ENCODE data around the gene DMRTB1.

The DMRTB1 gene

DNA sequence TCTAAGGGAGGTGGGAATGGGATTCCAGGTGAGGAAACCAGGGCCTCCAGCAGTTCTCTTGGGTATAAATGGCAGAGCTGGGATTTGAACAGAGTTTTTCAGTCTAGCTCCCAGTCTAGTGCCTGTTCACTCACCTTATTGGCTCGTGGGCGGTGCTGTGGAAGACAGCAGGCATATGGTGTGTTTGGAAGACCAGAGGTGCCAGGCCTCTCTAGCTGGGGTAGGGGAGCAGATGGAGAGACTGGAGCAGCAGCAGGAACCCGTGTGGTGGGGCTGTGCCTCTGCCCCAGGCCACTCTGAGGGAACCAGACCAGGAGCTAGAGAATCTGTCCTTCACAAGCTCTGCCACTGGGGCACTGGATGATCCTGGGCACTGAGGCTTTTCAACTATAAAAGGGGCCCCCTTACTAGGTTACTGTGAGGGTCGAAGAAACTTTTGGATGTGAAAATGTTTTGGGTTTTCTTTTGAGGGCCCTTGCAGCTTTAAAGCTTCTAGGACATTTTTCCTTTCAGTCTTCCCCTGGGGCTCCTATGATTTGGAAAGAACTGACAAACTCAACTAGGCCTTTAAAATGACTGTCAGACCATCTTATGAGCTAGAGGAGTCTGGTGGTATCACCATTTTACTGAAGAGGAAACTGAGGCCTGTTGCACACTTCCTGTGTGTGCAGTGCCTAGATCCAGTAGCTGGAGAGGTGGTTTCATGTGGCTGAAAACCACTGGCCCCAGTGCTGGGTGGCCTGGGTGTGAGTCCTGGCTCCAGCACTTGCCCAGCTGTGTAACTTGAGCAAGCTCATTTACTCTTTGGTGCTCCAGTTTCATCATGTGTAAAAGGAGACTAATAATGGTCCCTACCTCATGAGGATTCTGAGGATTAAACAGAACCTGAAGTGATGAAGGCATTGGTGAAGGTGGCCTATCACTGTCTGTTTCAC is 6.1 kb downstream of the DMRTB1 start:
- DNase-seq = no peak

GRCh38 chr1:53467391-53467790 is 8.2 kb downstream of the DMRTB1 start:
- DNase-seq = no peak

DNA sequence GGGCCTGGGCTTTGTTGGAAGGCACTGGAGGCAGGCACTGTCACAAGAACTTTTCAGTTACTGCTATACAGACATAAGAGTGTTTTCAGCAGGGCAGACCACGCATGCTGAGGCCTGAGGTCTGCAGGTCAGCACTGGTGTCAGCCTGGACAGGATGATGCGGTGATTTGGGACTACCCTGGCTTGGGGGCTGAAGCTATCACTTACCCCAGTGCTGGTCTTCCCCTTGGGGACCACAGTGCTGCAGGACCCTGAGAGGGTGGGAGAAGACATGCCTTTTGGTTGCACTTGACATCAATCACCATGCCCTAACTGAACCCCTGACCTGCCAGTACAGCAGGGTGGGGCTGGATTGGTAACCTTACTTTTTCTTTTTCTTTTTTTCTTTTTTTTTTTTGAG is 9.2 kb downstream of the DMRTB1 start:
- DNase-seq = no peak

GRCh38 chr1:53469373-53469772 is 10.2 kb downstream of the DMRTB1 start:
- no peak for DNase-seq

- peak; percentile 86 for DNase-seq
These were observed 11.0 kb downstream of the DMRTB1 start for GRCh38 chr1:53470155-53470554.

- DNase-seq = no peak
These were observed 11.4 kb downstream of the DMRTB1 start for GRCh38 chr1:53470584-53470983.

DNA sequence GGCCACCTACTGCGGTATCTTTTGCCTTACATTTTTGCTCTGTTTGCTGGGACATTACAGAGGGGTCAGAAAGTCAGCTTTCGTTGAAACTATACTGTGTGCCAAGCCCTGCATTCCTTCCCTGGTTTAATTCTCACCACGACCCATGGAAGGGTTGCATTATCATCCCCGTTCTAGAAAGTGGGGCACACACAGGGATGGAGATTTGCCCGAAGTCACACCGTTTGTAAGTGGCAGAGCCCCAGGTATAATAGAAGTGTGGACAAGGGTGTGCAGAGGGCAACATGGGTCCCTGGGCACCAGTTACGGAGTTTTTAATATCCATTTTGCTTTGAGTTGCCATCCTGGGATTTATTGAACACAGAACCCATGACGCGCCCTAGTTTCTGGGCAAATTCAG is 11.8 kb downstream of the DMRTB1 start:
- no peak for DNase-seq

- no peak for DNase-seq
These were observed 14.3 kb downstream of the DMRTB1 start for GRCh38 chr1:53473463-53473862.

- DNase-seq = no peak
These were observed 16.5 kb downstream of the DMRTB1 start for GRCh38 chr1:53475664-53476063.

DNA sequence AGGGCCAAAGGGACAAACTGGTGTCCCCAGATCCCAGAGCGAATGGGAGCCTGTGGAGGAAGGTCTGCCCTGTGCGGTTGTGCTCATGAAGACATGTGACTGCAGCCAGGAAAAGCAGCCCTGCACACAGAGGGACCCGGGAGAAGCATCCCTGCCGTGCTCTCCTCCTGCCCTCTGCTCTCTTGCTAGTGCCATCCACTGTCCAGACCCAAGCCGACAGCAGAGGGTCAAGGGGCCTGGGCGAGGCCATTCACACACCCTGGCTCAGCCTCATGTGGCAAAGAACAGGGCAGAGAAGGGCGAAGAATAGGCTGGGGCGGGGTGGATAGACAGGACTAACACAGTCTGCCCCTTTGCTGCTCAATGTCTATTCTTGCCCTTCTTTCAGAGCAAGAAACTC is 17.4 kb downstream of the DMRTB1 start:
- DNase-seq = no peak

- peak; percentile 65 for DNase-seq
These were observed 18.7 kb downstream of the DMRTB1 start for GRCh38 chr1:53477651-53478501.

DNA sequence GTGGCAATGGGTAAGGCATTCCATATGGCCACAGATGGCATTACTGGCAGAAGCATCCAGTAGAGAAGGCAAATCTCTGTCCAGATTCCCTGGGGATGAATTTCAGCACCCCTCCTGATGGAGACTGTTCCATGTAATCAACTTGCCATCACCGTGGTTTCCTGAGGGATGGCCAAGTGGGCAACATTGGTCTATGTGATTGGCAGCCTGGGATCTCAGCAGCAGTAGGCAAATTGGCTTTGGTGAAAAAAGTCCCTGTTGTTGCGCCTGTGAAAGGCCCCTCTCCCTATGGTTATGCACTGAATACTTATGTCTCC is 19.3 kb downstream of the DMRTB1 start:
- no peak for DNase-seq

DNA sequence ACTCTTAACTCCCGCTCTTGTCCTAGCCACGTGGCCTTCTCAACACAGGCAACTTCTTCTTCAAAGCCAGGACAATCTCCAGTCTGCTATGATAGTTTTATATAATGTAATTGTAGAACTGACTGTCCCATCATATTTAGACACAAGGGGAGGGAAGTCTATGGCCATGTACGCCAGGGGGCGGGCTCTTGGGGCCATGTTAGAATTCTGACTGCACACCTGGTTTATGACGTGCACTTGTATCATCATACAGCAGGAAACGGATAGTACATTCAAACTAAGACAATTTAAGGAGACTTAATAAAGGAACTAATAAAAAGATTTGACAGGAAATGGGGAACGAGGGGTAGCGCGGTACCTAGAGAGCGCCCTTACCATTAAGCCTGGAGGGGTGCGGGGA is 21.5 kb downstream of the DMRTB1 start:
- DNase-seq = no peak

GRCh38 chr1:53481456-53481855 is 22.3 kb downstream of the DMRTB1 start:
- no peak for DNase-seq

- DNase-seq = no peak
These were observed 23.4 kb downstream of the DMRTB1 start for GRCh38 chr1:53482441-53483153.

GRCh38 chr1:53483170-53483569 is 24.0 kb downstream of the DMRTB1 start:
- DNase-seq = no peak

DNA sequence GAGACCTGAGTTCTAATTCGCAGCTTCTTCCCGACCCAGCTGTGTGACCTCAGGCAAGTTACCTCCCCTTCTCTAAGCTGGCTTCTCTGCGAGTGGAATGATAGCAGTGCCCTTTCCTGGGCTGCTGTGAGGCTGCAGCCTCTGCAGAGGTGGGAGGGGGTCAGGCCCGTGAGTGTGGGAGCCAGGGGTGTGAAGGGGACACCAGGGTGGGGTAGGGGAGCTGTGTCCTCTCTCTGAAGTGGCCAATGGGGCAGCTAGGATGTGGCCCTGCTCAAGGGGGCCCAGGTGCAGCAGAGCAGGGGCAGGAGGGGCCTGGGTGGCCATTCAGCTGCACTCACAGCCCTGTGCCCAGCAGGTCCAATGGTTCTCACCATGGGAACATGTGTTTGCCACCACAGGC is 24.5 kb downstream of the DMRTB1 start:
- no peak for DNase-seq

DNA sequence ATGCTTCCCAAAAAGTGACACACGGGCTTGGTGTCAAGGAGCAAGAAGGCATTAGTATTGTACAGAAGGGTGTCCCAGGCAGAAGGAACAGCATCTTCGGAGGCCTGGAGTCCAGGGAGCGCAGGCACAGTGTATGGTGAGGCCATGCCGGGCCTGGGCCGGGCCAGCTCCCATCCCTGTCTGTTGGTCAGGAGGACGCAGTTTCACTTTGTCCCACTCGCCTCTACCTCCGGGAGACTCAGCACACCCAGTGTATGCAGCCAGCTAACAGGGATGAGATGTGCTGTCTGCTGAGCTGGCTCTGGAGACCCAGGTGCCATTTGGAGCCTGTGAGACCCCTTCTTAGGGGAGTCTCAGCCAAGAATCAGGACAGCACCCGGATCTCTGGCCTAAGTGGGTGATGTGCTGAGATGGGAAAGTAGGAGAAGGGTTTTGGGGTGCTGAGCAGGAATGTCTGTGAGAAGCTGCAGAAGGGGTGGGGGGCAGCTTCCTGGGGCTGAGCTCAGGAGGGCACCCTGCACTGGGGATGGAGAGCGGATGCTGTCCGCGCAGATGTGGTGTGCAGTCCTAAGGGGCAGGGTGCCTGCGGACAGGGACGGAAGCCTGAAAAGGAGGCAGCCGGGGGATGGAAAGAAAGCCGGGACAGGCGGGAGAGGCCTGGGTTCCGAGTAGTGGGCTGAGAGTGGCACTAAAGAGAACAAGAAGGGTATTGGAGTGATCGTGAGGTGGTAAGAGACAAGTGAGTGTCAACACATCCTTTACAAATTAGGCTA is 25.7 kb downstream of the DMRTB1 start:
- DNase-seq = no peak

DNA sequence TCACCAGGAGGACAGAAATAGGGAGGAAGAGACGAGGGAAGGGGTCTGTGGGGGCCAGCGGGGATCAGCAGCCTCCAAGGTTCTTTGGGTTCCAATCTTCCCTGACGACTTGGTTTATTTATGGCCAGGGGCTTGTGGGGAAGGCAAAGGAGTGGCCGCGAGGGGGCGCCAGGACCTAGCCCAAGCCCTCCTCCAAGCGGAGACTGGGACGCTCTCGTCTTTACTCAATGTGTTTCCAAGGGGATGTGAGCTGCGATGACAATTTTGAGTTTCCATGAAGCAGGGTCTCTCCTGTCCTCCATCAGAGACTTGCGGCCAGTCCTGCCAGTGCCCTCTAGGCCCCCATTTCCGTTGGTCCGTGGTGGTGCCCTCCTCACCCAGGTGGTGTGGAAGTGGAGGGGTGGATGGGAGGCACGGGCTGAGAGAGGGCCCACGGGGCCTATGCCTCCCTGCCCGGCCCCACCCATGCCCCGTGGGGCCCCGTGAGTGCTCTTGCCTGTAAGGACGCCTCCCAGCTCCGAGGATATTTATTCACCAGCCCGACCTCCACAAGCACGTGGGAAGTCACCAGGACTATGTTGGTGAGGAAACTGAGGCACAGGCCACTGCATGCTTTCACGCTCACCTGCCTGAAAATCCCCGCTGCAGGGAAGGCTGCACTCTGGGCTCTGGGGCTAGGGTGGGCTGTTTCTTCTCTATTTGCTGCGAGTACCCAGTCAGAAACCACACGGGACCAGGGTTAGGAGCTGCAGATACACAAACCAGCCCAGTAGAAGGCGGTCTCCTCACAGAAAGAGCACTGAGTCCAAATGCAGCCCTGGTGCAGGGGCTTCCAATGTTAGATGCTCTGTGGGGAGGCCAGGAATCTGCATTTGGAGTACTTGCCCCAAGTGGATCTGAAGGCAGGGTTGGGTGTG is 26.5 kb downstream of the DMRTB1 start:
- peak; percentile 81 for DNase-seq

DNA sequence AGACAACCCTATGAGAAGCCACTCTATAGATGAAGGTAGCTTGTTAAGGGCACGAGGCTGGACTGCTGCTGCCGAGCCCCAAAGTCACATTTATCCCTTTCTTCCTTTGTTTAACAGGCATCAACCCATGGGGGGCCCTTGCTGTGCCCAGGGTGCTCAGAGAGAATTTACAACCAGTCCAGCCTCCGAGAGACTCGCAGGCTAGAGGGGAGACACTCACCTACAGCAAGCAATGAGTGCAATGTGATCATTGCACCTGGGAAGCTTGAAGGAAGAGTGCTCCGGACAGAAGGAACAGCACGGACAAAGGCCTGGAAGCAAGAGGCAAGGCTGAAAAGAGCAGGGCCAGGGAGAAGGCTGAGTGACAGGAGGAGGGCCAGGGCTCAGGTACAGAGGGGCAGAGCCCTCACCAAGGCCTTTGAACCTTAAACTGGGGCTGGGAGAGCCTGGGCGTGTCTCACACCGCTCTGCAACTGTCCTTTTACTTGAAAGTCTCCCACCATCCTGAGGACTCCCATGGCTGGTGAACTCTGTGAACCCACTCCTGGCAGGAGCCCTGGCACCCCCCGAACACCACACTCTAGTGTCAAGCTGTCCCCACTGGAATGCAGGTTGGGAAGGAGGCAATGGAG is 27.3 kb downstream of the DMRTB1 start:
- DNase-seq = no peak

DNA sequence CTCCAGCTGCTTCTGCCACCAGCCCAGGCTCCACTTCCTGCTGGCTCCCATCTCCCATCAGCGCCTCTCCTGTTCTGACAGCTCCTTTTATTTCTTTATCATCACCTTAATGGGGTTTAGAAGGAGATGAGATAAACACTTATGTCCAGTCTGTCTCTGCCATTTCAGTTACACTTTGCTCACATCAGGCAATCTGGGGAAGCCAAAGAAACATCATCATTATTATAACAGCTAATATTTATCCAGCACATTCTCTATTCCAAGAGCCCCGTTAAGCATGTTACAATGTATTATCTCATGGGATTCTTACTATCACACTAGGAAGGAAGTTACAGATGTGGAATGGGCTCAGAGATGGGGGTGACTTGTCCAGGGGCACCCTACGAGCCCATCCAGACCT is 31.2 kb downstream of the DMRTB1 start:
- DNase-seq = no peak
